ENCODE results near the gene VENTX. TPM values are rescaled to one million over a fixed set of nuclear protein-coding genes. Genes with fewer than 3 reads are reported as not detected.

VENTX gene
- total and polyA plus RNA-seq, 10 of the 15 experiments (the other 5 are each of a cell fraction or from before 2014, with no cell fraction given), result 0.05 TPM; not detected in 9

DNA sequence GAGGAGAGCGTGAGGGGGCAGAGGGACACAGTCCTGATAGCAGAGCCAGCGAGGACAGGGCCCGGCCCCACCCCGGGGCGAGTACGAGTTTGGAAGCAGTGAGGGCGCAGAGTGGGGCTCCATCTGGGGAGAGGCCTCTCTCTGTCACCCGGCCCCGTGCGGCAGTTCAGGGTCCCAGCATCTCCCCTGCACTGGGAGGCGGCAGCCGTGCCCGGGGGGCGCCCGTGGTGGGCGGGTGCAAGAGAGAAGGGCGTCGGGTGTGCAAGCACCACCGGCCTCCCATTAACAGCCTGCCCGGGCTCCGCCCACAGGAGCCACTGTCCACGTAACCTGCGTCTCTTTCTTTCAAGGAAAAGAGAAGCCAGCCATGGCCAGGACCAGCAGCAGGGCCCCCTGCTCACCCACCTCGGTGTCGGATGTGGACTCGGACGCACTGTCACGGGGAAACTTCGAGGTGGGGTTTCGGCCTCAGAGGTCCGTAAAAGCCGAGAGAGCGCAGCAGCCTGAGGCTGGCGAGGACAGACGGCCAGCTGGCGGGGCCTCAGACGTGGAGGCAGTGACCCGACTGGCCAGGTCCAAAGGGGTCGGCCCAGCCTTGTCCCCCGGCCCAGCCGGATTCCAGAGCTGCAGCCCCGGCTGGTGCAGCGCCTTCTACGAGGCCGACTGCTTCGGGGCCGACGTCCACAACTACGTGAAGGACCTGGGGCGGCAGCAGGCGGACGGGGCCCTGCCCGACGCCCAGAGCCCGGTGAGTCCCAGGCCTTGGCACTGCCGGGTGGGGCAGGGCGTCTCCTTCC, 36.3 kb upstream of the VENTX start:
- no peaks in the 10 kb centered on the region for H3K4me1 ChIP-seq (ENCODE audit: control insufficient read depth, insufficient read depth, low read length)
- no peak for ATAC-seq
- H3K36me3 ChIP-seq (ENCODE audit: control insufficient read depth in 2 of 2, insufficient read depth in 2 of 2, low read length in 1 of 2), result no peaks in the 10 kb centered on the region
- no peak overlapping the region for H3K4me3 ChIP-seq
- no peak overlapping the region for H2AFZ ChIP-seq (ENCODE audit: control insufficient read depth, low read depth, low read length)
- ChIA-PET RAD21 (ENCODE audit: unreplicated experiment) (no interaction called here), POLR2A (no interaction called here), SMC1A (ENCODE audit: uncharacterized antibody, unreplicated experiment) (no interaction called here), CTCF (no interaction called here)
- no peak for TF ChIP-seq SMC3 (IDR thresholded peaks at IDR 0.05; ENCODE audit: borderline replicate concordance, low read length)
- TF ChIP-seq, protein P1, sequence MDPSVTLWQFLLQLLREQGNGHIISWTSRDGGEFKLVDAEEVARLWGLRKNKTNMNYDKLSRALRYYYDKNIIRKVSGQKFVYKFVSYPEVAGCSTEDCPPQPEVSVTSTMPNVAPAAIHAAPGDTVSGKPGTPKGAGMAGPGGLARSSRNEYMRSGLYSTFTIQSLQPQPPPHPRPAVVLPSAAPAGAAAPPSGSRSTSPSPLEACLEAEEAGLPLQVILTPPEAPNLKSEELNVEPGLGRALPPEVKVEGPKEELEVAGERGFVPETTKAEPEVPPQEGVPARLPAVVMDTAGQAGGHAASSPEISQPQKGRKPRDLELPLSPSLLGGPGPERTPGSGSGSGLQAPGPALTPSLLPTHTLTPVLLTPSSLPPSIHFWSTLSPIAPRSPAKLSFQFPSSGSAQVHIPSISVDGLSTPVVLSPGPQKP (IDR thresholded peaks at IDR 0.05; ENCODE audit: low read depth, low read length), result no peak
- no peak for TF ChIP-seq MTA3 (IDR thresholded peaks at IDR 0.05; ENCODE audit: borderline replicate concordance, low read length)
- TF ChIP-seq, protein P2, sequence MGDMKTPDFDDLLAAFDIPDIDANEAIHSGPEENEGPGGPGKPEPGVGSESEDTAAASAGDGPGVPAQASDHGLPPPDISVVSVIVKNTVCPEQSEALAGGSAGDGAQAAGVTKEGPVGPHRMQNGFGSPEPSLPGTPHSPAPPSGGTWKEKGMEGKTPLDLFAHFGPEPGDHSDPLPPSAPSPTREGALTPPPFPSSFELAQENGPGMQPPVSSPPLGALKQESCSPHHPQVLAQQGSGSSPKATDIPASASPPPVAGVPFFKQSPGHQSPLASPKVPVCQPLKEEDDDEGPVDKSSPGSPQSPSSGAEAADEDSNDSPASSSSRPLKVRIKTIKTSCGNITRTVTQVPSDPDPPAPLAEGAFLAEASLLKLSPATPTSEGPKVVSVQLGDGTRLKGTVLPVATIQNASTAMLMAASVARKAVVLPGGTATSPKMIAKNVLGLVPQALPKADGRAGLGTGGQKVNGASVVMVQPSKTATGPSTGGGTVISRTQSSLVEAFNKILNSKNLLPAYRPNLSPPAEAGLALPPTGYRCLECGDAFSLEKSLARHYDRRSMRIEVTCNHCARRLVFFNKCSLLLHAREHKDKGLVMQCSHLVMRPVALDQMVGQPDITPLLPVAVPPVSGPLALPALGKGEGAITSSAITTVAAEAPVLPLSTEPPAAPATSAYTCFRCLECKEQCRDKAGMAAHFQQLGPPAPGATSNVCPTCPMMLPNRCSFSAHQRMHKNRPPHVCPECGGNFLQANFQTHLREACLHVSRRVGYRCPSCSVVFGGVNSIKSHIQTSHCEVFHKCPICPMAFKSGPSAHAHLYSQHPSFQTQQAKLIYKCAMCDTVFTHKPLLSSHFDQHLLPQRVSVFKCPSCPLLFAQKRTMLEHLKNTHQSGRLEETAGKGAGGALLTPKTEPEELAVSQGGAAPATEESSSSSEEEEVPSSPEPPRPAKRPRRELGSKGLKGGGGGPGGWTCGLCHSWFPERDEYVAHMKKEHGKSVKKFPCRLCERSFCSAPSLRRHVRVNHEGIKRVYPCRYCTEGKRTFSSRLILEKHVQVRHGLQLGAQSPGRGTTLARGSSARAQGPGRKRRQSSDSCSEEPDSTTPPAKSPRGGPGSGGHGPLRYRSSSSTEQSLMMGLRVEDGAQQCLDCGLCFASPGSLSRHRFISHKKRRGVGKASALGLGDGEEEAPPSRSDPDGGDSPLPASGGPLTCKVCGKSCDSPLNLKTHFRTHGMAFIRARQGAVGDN (IDR thresholded peaks at IDR 0.05), result no peak
- no peak for TF ChIP-seq SIN3A (IDR thresholded peaks at IDR 0.05; ENCODE audit: low read depth, low read length)
- TF ChIP-seq SP1 (IDR thresholded peaks at IDR 0.05; ENCODE audit: low read depth, low read length), result no peak
- TF ChIP-seq, protein P3, sequence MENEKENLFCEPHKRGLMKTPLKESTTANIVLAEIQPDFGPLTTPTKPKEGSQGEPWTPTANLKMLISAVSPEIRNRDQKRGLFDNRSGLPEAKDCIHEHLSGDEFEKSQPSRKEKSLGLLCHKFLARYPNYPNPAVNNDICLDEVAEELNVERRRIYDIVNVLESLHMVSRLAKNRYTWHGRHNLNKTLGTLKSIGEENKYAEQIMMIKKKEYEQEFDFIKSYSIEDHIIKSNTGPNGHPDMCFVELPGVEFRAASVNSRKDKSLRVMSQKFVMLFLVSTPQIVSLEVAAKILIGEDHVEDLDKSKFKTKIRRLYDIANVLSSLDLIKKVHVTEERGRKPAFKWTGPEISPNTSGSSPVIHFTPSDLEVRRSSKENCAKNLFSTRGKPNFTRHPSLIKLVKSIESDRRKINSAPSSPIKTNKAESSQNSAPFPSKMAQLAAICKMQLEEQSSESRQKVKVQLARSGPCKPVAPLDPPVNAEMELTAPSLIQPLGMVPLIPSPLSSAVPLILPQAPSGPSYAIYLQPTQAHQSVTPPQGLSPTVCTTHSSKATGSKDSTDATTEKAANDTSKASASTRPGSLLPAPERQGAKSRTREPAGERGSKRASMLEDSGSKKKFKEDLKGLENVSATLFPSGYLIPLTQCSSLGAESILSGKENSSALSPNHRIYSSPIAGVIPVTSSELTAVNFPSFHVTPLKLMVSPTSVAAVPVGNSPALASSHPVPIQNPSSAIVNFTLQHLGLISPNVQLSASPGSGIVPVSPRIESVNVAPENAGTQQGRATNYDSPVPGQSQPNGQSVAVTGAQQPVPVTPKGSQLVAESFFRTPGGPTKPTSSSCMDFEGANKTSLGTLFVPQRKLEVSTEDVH (IDR thresholded peaks at IDR 0.05; ENCODE audit: low read depth, partially characterized antibody), result no peak
- TF ChIP-seq KLF5 (IDR thresholded peaks at IDR 0.05; ENCODE audit: partially characterized antibody), result no peak
- TF ChIP-seq RB1 (IDR thresholded peaks at IDR 0.05; ENCODE audit: borderline replicate concordance), result no peak
- TF ChIP-seq PRDM15 (CRISPR knock-in tag; IDR thresholded peaks at IDR 0.05), result no peak
- H3K79me2 ChIP-seq (ENCODE audit: control insufficient read depth, insufficient read depth, low read length), result no peaks in the 10 kb centered on the region
- no peak for DNase-seq (ENCODE audit: low read depth, low spot score)
- H3K9ac ChIP-seq (ENCODE audit: control insufficient read depth, insufficient read depth, low read length), result no peak overlapping the region
- H3K4me2 ChIP-seq (ENCODE audit: control insufficient read depth, insufficient read depth), result no peak overlapping the region
- no peak overlapping the region for H3K27ac ChIP-seq (ENCODE audit: control insufficient read depth, insufficient read depth)
- no peak for FAIRE-seq
- intact Hi-C loops (cut with micrococcal nuclease; ENCODE audit: unreplicated experiment), result no loop called here
- no peaks in the 10 kb centered on the region for H3K9me3 ChIP-seq (replicated peaks; ENCODE audit: control insufficient read depth, insufficient read depth, low read length)
- H3K27me3 ChIP-seq (replicated peaks in 1 of 2; ENCODE audit: control insufficient read depth in 2 of 2, insufficient read depth in 2 of 2, low read length in 1 of 2), result no peaks in the 10 kb centered on the region
- WGBS (ENCODE audit: insufficient coverage, insufficient replicate concordance, low lambda C conversion rate, missing lambda C conversion rate), result 59% methylated on average over 52 of the region's 57 CpGs
- H4K20me1 ChIP-seq (ENCODE audit: control insufficient read depth, insufficient read depth), result no peaks in the 10 kb centered on the region
- in situ Hi-C loops (cut with MboI), result no loop called here
- no TSS peak for BruUV-seq (replicated peaks)
